WTC11 (cell line): ENCODE results near the gene RPS21. TPM values are rescaled to one million over a fixed set of nuclear protein-coding genes. Genes with fewer than 3 reads are reported as not detected.

Experiments used
- ATAC-seq: fragments of 200-7000 bp; cut with Tn5 transposase; 2 replicates; pipeline ENCODE4 v1.10.0; 2021; ENCODE audit warnings: mild to moderate bottlenecking, moderate library complexity
- CTCF ChIA-PET: fragments of 300-600 bp; sonication (Branson Sonifier 250); formaldehyde crosslinking; loops from one replicate; lab custom pipeline; 2021; ENCODE audit warnings: antibody characterized with exemption; lab: Charles Lee
- POLR2A ChIA-PET: fragments of 350-600 bp; sonication (Branson Sonifier 250); formaldehyde crosslinking; loops from one replicate; lab custom pipeline; 2021; ENCODE audit warnings: antibody characterized with exemption; lab: Charles Lee
- DNase-seq: peaks from one replicate; pipeline ENCODE4 v3.0.0; 2021; ENCODE audit warnings: low spot score
- H3K27ac Mint-ChIP-seq: 2 replicates; pipeline ENCODE4 v1.8.0; 2021; ENCODE audit warnings: mixed read lengths
- H3K27me3 Mint-ChIP-seq: 2 replicates; pipeline ENCODE4 v1.8.0; 2021; ENCODE audit warnings: low read depth, mild to moderate bottlenecking, moderate library complexity, mixed read lengths
- H3K36me3 Mint-ChIP-seq: 2 replicates; pipeline ENCODE4 v1.8.0; 2021; ENCODE audit warnings: mixed read lengths
- H3K4me1 Mint-ChIP-seq: 2 replicates; pipeline ENCODE4 v1.8.0; 2022; ENCODE audit warnings: mixed read lengths
- H3K4me3 Mint-ChIP-seq: 2 replicates; pipeline ENCODE4 v1.8.0; 2021; ENCODE audit warnings: mild to moderate bottlenecking, moderate library complexity, mixed read lengths
- H3K9me3 Mint-ChIP-seq: 2 replicates; pipeline ENCODE4 v1.8.0; 2021; ENCODE audit warnings: mixed read lengths
- CREB1 ChIP-seq: sonication (generic); formaldehyde crosslinking; IDR thresholded peaks from 2 replicates; pipeline ENCODE4 v1.8.0; 2023; ENCODE audit warnings: mild to moderate bottlenecking, missing genetic modification reagents
- EMX1 ChIP-seq: fragments of 250-450 bp; sonication (Bioruptor Pico); IDR thresholded peaks from 2 replicates; pipeline ENCODE4 v1.8.0; 2021; ENCODE audit warnings: mild to moderate bottlenecking
- ETV6 ChIP-seq: sonication (generic); formaldehyde crosslinking; IDR thresholded peaks from 2 replicates; pipeline ENCODE4 v1.8.1; 2022; ENCODE audit warnings: mild to moderate bottlenecking, missing genetic modification reagents
- IRF2 ChIP-seq: sonication (generic); formaldehyde crosslinking; IDR thresholded peaks from 2 replicates; pipeline ENCODE4 v1.8.0; 2022; ENCODE audit warnings: low read depth, missing genetic modification reagents, borderline replicate concordance
- JAZF1 ChIP-seq: fragments of 250-450 bp; sonication (Bioruptor Pico); IDR thresholded peaks from 2 replicates; pipeline ENCODE4 v1.9.0; 2021; ENCODE audit warnings: moderate library complexity, mild to moderate bottlenecking, inconsistent platforms
- NFATC4 ChIP-seq: fragments of 250-450 bp; sonication (Bioruptor Pico); IDR thresholded peaks from 2 replicates; pipeline ENCODE4 v1.9.0; 2021; ENCODE audit warnings: mild to moderate bottlenecking
- NR1H2 ChIP-seq: sonication (generic); formaldehyde crosslinking; IDR thresholded peaks from 2 replicates; pipeline ENCODE4 v1.9.0; 2021; ENCODE audit warnings: mild to moderate bottlenecking, moderate library complexity, missing genetic modification reagents
- NR2C2 ChIP-seq: sonication (generic); formaldehyde crosslinking; IDR thresholded peaks from 2 replicates; pipeline ENCODE4 v1.8.0; 2022; ENCODE audit warnings: mild to moderate bottlenecking, missing genetic modification reagents
- NR3C1 ChIP-seq: sonication (generic); formaldehyde crosslinking; conservative IDR thresholded peaks from 2 replicates; pipeline ENCODE4 v1.8.1; 2023; ENCODE audit warnings: low read depth, mild to moderate bottlenecking, missing genetic modification reagents
- SMAD3 ChIP-seq: sonication (generic); formaldehyde crosslinking; IDR thresholded peaks from 2 replicates; pipeline ENCODE4 v1.8.0; 2022; ENCODE audit warnings: missing genetic modification reagents, mild to moderate bottlenecking, borderline replicate concordance
- SMAD4 ChIP-seq: sonication (generic); formaldehyde crosslinking; IDR thresholded peaks from 2 replicates; pipeline ENCODE4 v1.8.0; 2022; ENCODE audit warnings: mild to moderate bottlenecking, missing genetic modification reagents
- SOX15 ChIP-seq: fragments of 250-450 bp; sonication (Bioruptor Pico); IDR thresholded peaks from 2 replicates; pipeline ENCODE4 v1.9.0; 2021; ENCODE audit warnings: mild to moderate bottlenecking
- ZNF138 ChIP-seq: sonication (generic); formaldehyde crosslinking; conservative IDR thresholded peaks from 2 replicates; pipeline ENCODE4 v1.8.1; 2022; ENCODE audit warnings: mild to moderate bottlenecking, moderate library complexity, missing genetic modification reagents
- ZNF263 ChIP-seq: sonication (generic); formaldehyde crosslinking; IDR thresholded peaks from 2 replicates; pipeline ENCODE4 v1.8.1; 2022; ENCODE audit warnings: low read depth, mild to moderate bottlenecking, moderate library complexity, missing genetic modification reagents
- ZNF671 ChIP-seq: fragments of 250-450 bp; sonication (Bioruptor Pico); IDR thresholded peaks from 2 replicates; pipeline ENCODE4 v1.8.0; 2021; ENCODE audit warnings: mild to moderate bottlenecking
- total RNA-seq: library from RNA; stranded (reverse); gene quantifications from 3 replicates; pipeline ENCODE4 v1.2.3, GENCODE V29; 2021
- TF ChIP-seq, protein P1 (sequence below): sonication (generic); formaldehyde crosslinking; IDR thresholded peaks from 2 replicates; pipeline ENCODE4 v1.8.1; 2022; ENCODE audit warnings: missing genetic modification reagents, borderline replicate concordance
- TF ChIP-seq, protein P2 (sequence below): sonication (generic); formaldehyde crosslinking; IDR thresholded peaks from 2 replicates; pipeline ENCODE4 v1.8.1; 2022; ENCODE audit warnings: low read depth, missing genetic modification reagents, borderline replicate concordance
- TF ChIP-seq, protein P3 (sequence below): sonication (generic); formaldehyde crosslinking; IDR thresholded peaks from 2 replicates; pipeline ENCODE4 v1.8.1; 2022; ENCODE audit warnings: low read depth, mild to moderate bottlenecking, moderate library complexity, missing genetic modification reagents, borderline replicate concordance
- TF ChIP-seq, protein P4 (sequence below): sonication (generic); formaldehyde crosslinking; IDR thresholded peaks from 2 replicates; pipeline ENCODE4 v1.8.1; 2023; ENCODE audit warnings: mild to moderate bottlenecking, missing genetic modification reagents, moderate library complexity
- TF ChIP-seq, protein P5 (sequence below): fragments of 250-450 bp; sonication (Bioruptor Pico); IDR thresholded peaks from 2 replicates; pipeline ENCODE4 v1.9.0; 2021; ENCODE audit warnings: mild to moderate bottlenecking

RPS21 gene
- total RNA-seq, 1 experiment from 2014 or later = 2,016 TPM

DNA sequence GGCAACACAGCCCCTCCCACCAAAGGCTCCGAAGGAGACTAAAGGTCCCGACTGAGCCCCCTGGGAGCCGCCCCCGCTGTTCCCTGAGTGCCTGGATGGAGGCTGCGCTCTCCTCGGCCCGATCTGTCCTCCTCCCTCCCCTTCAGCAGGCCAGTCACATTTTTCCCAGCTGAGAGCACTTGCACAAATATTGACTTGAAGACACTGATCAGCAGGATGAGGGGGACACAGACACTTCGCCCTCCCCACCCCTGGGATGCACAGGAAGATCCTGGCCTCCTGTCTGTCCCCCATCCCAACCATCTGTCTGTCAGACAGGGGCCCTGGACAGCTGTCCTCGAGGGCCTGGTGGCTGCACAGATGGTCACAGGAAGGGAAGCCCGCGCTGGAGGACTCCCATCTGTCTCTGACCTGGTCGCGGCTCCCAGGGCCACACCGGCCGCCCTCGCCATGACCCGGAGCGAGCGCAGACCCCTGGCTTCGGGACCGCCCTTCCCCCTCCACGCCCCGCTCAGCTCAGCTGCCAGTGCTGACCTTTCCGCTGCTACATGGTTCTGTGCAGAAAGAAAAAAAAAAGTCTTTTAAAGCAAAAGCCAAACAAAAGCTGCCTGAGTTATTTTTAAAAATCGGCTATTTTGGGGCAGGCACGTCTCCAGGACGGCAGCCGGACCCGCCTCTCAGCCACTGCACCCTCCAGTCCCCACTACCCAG lies 30.9 kb upstream of the RPS21 start:
- Mint-ChIP-seq H3K4me1 (peaks cover 13% of the 10 kb centered on the region), H3K27me3 (no peaks in the 10 kb centered on the region), H3K9me3 (no peaks in the 10 kb centered on the region)
- no peak for DNase-seq
- CTCF ChIA-PET = interaction anchor here (1.3 to 2.0 kb wide), 4 partner anchors 13 to 50 kb away, joined by 3 to 11 read pairs (median 7); no protein-coding TSS in a partner anchor
- TF ChIP-seq, protein P1, sequence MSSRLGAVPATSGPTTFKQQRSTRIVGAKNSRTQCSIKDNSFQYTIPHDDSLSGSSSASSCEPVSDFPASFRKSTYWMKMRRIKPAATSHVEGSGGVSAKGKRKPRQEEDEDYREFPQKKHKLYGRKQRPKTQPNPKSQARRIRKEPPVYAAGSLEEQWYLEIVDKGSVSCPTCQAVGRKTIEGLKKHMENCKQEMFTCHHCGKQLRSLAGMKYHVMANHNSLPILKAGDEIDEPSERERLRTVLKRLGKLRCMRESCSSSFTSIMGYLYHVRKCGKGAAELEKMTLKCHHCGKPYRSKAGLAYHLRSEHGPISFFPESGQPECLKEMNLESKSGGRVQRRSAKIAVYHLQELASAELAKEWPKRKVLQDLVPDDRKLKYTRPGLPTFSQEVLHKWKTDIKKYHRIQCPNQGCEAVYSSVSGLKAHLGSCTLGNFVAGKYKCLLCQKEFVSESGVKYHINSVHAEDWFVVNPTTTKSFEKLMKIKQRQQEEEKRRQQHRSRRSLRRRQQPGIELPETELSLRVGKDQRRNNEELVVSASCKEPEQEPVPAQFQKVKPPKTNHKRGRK (CRISPR knock-in tag) = no peak
- TF ChIP-seq, all 79 proteins: peak for 0
- Mint-ChIP-seq H3K27ac (peak overlapping the region; percentile 89), H3K4me3 (no peak overlapping the region), H3K36me3 (peaks cover 6% of the 10 kb centered on the region)
- POLR2A ChIA-PET = interaction anchor here (4.4 kb wide), 1 partner anchor 11 kb away, joined by 21 read pairs; the partner anchor contains the start of gene LAMA5
- no peak for ATAC-seq

DNA sequence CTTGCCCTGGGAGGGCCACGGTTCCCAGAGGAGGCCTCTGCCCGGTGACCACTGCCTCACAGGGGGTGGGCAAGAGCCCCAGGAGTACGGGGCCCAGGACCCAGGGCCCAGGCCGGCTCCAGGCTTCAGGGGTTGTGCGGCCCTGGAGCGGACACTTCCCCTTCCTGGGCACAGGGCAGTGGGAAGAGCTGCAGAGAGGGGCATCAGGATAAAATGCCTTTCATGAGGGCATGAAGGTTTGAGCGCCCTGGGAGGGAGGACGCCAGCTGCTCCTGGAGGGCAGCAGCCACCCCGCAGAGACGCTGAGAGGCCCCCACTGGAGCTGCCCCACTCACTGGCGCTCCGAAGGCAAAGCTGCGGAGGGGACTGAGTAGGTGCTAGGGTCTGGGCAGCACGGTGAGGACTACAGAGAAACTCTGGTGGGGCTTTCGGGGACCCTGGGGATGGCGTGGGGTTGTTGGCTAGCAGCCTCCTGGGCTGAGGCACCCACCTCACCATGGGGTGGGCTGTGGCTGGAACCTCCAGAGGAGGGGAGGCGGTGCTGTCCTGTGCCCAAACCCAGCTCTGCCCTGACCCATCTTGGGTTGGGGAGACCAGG lies 30.2 kb upstream of the RPS21 start:
- Mint-ChIP-seq H3K27ac (no peak overlapping the region), H3K27me3 (no peaks in the 10 kb centered on the region), H3K4me1 (peaks cover 15% of the 10 kb centered on the region), H3K4me3 (no peak overlapping the region), H3K9me3 (no peaks in the 10 kb centered on the region), H3K36me3 (0 out of 2 replicates have a peak, but pooled peaks cover 2% of the 10 kb centered on the region)
- POLR2A ChIA-PET = interaction anchor here (4.4 kb wide), 1 partner anchor 11 kb away, joined by 21 read pairs; the partner anchor contains the start of gene LAMA5
- DNase-seq = no peak
- no peak for ATAC-seq
- CTCF ChIA-PET = interaction anchor here (1.3 to 2.0 kb wide), 4 partner anchors 12 to 49 kb away, joined by 3 to 11 read pairs (median 7); no protein-coding TSS in a partner anchor
- TF ChIP-seq SMAD3 (no peak), JAZF1 (no peak), NR1H2 (CRISPR knock-in tag) (no peak), ZNF671 (CRISPR knock-in tag) (no peak), EMX1 (CRISPR knock-in tag) (no peak), CREB1 (no peak), ETV6 (no peak), ZNF263 (CRISPR knock-in tag) (no peak)
- TF ChIP-seq, protein P2, sequence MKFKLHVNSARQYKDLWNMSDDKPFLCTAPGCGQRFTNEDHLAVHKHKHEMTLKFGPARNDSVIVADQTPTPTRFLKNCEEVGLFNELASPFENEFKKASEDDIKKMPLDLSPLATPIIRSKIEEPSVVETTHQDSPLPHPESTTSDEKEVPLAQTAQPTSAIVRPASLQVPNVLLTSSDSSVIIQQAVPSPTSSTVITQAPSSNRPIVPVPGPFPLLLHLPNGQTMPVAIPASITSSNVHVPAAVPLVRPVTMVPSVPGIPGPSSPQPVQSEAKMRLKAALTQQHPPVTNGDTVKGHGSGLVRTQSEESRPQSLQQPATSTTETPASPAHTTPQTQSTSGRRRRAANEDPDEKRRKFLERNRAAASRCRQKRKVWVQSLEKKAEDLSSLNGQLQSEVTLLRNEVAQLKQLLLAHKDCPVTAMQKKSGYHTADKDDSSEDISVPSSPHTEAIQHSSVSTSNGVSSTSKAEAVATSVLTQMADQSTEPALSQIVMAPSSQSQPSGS (CRISPR knock-in tag) = no peak
- TF ChIP-seq, protein P1 (CRISPR knock-in tag) = no peak
- TF ChIP-seq, protein P3, sequence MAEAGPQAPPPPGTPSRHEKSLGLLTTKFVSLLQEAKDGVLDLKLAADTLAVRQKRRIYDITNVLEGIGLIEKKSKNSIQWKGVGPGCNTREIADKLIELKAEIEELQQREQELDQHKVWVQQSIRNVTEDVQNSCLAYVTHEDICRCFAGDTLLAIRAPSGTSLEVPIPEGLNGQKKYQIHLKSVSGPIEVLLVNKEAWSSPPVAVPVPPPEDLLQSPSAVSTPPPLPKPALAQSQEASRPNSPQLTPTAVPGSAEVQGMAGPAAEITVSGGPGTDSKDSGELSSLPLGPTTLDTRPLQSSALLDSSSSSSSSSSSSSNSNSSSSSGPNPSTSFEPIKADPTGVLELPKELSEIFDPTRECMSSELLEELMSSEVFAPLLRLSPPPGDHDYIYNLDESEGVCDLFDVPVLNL (CRISPR knock-in tag) = no peak

DNA sequence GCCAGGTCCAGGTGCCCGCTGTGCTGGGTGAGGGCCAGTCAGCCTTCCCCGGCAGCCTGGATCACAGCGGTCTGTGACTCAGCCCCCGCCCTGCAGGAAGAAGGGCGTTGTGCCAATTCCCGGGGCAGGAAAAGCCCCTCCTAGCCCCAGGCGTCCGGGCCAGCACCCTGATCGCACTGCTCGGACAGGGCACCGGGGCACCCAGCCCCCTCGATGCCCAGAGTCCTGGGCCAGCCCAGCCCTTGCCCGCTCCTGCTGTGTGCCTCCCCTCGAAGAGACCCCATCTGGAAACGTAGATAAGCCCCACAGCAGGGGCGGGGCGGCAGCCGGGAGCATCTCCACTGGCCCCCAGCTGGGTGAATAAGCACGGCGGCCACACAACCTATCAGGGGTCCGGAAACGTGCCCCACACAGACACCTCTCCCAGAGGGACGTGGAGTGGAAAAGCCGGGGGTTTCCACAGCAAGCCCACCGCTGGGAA lies 29.7 kb upstream of the RPS21 start:
- Mint-ChIP-seq H3K9me3 (no peaks in the 10 kb centered on the region), H3K36me3 (0 out of 2 replicates have a peak, but pooled peaks cover 2% of the 10 kb centered on the region), H3K4me1 (peaks cover 21% of the 10 kb centered on the region), H3K27me3 (no peaks in the 10 kb centered on the region), H3K4me3 (no peak overlapping the region), H3K27ac (no peak overlapping the region)
- ChIA-PET CTCF (interaction anchor here (1.9 to 2.0 kb wide), 2 partner anchors 12 to 25 kb away, joined by 8 to 11 read pairs; no protein-coding TSS in a partner anchor), POLR2A (interaction anchor here (4.4 kb wide), 1 partner anchor 10 kb away, joined by 21 read pairs; the partner anchor contains the start of gene LAMA5)
- ATAC-seq (no peak), DNase-seq (no peak)
- no peak for TF ChIP-seq SOX15
- TF ChIP-seq NFATC4 = no peak
- no peak for TF ChIP-seq NR2C2 (CRISPR knock-in tag)
- TF ChIP-seq, protein P4, sequence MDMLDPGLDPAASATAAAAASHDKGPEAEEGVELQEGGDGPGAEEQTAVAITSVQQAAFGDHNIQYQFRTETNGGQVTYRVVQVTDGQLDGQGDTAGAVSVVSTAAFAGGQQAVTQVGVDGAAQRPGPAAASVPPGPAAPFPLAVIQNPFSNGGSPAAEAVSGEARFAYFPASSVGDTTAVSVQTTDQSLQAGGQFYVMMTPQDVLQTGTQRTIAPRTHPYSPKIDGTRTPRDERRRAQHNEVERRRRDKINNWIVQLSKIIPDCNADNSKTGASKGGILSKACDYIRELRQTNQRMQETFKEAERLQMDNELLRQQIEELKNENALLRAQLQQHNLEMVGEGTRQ = no peak
- no peak for TF ChIP-seq IRF2
- TF ChIP-seq, protein P5, sequence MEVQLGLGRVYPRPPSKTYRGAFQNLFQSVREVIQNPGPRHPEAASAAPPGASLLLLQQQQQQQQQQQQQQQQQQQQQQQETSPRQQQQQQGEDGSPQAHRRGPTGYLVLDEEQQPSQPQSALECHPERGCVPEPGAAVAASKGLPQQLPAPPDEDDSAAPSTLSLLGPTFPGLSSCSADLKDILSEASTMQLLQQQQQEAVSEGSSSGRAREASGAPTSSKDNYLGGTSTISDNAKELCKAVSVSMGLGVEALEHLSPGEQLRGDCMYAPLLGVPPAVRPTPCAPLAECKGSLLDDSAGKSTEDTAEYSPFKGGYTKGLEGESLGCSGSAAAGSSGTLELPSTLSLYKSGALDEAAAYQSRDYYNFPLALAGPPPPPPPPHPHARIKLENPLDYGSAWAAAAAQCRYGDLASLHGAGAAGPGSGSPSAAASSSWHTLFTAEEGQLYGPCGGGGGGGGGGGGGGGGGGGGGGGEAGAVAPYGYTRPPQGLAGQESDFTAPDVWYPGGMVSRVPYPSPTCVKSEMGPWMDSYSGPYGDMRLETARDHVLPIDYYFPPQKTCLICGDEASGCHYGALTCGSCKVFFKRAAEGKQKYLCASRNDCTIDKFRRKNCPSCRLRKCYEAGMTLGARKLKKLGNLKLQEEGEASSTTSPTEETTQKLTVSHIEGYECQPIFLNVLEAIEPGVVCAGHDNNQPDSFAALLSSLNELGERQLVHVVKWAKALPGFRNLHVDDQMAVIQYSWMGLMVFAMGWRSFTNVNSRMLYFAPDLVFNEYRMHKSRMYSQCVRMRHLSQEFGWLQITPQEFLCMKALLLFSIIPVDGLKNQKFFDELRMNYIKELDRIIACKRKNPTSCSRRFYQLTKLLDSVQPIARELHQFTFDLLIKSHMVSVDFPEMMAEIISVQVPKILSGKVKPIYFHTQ = no peak
- no peak for TF ChIP-seq ZNF138 (CRISPR knock-in tag)
- no peak for TF ChIP-seq SMAD4
- no peak for TF ChIP-seq NR3C1 (CRISPR knock-in tag)
